GM18873 (cell line): ENCODE results near the gene TMOD3.
"Not testable (repeated sequence)": the region's sequence is repeated elsewhere in the genome, so short reads cannot be mapped to it uniquely, and the experiment has no call there.

ENCODE experiments used
- ATAC-seq: cut with Tn5 transposase; IDR thresholded peaks from one replicate; pipeline ENCODE4 v1.9.1; 2021; ENCODE audit warnings: mild to moderate bottlenecking, moderate library complexity, moderate number of reproducible peaks; ENCODE audit not compliant: unreplicated experiment, low FRiP score

The TMOD3 gene

DNA sequence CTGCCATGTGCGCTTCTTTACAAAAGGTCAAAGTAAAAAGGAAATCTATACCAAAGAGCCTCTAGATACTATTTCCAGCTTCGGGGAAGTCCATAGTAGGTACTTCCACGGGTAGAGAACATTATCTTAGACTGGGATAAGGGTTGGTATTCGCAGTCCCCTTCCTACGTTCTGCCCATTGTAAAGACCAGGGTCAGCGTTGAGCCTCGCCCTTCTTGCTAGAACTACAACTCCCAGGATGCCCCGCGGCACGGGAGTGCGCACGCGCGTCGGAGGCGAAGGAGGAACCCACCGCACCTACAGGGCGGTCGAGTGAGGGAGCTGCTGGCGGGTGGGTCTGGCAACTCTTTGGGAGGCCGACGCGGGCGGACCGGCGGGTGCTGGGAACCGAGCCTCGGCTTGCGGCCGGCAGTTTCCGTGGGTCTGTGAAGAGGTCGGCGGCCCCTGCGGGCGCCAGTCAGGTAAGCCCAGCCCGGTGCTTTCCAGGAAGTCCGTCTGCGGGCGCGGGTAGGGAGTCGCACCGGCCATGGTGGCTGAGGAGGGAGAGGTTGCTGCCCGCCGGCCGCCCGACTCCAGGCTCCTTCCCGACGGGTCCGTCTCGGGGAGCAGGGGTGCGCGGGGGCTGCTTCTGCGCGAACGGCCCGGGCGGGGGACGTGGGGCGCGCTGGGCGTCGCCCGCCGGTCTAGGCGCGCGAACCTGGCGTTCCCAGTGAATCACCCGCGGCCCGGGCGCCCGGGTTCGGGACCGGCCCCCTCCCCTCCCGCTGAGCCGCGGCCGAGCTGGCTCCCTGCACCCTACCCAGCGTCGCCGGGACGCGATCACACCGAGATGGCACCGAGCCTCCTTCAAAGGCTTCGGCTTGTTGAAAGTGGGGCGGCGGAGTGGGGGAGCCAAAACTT is at the start of gene TMOD3:
TSS of gene TMOD3 (plus strand) at position 278 of the 900 bp plus-strand sequence. CDS start 33,232 bp downstream, outside the sequence.
- ATAC-seq, result peak; percentile 83

GRCh38 chr15:51780636-51781035 is 48.8 kb upstream of the TMOD3 start:
- ATAC-seq, result no peak

DNA sequence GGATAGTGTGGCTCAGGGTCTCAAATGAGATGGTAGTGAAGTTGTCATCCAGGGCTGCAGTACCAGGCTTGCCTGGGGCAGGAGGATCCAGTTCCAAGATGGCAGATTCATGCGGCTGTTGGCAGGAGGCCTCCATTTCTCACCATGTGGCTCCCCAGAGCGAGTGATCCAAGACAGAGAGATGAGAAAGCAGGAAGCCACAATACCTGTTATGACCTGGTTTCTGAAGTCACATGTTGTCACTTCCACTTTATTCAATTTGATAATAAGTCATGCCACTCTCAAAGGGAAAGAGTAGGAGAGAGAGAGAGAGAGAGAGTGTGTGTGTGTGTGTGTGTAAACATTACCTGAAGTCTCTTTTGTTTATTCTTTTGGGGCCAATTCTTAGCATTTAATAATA is 47.9 kb upstream of the TMOD3 start:
- ATAC-seq, result no peak

DNA sequence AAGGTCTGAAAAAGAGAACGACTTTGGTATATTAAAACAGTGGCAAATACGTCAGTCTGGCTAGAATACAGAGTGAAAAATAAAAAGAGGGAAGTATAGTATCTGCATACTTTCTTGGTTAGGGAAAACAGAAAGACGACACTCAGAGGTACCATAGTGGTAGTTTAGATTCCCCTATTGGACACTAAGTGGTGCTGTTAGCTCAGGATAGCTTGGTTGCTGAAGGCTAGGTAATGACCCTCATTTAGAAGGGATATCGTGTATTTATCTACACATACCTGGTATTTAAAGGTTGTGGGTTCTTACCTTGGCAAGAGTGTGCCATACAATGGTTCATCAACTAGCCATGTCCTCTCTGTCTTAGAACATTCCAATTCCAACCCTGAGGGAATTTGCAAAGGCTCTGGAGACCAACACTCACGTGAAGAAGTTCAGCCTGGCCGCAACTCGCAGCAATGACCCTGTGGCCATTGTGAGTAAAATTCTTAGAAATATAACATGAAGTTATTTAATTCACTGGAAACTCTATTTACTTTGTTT is 47.0 kb upstream of the TMOD3 start:
- ATAC-seq, result no peak

DNA sequence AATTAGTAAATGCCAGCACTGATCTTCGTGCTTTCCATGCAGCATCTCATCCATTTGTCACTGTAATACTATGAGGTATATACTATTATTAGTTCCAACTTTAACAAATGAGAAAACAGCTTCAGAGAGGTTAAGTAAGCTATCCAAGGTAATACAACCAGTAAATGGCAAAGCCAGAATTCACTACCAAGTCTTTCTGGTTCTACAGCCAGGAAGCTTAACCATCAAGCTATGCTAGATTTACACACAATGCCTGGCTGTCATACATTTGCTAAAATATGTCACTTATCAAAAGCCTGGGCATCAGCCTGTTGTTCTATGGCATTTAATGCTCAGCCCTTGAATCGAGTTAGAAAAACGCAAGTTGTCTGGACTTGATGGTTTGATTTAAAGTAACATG is 45.5 kb upstream of the TMOD3 start:
- ATAC-seq, result no peak

GRCh38 chr15:51787130-51787529 is 42.3 kb upstream of the TMOD3 start:
- ATAC-seq, result not testable (repeated sequence)

DNA sequence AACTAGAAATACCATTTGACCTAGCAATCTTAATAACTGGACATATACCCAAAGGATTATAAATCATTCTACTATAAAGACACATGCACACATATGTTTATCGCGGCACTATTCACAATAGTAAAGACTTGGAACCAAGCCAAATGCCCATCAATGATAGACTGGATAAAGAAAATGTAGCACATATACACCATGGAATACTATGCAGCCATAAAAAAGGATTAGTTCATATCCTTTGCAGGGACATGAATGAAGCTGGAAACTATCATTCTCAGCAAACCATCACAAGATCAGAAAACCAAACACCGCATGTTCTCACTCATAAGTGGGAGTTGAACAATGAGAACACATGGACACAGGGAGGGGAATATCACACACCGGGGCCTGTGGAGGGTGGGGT is 37.0 kb upstream of the TMOD3 start:
- ATAC-seq, result not testable (repeated sequence)

DNA sequence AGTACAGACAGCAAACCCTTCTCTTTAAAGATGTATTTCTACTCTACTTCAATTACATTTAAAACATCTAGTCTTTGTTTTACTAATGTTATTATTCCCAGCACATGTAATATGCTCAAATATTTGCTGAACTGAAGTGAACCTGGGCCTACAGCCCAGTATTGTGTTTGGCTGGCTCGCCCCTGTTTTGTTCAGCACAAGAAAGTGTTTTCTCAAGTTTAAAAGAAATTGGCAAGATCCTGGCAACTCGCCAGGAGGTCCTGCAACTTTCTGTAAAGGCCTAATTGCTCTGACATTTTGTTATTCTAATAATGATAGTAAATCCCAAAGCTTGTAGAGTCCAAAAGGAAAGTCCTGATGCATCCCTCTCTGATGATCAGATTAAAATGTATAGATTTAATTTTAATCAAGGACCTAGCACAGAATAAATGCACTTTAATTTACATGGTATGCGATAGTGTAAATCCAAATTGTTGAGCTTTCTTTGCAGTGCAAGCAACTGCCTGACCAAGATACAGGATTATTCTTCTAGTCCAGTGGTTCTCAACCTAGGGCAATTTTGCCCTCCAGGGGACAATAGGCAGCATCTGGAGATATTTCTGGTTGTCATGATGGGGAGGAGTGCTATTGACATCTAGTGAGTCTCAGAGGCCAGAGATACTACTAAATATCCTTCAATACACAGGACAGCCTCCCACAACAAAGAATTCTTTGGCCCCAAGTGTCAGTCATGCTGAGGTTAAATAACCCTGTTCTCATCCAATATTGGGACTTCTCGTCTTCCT is 35.7 kb upstream of the TMOD3 start:
- no peak for ATAC-seq

DNA sequence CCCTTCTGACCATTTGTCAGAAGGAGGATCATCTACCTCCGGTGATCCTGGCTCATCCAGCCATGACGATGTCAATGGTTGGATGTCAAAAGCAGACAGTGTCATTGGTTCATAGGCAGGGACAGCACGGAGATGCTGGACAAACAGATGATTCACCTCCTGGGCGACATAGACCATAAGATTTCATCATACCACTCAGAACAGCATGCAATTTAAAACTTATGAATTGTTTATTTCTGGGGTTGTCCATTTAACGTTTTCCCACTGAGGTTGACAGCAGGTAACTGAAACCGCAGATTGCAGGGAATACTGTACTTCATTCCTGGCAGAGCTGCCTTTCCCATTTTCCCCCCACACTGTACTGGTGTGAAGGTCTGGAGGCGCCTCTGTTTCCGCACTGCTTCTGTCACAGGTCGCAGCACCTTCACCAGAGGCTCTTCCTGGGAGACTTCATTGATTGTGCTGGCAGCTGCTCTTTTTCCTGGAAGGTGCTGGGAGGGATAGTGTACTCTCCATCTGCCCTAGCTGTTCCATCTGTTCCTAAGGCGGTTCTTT is 32.5 kb upstream of the TMOD3 start:
- ATAC-seq, result no peak

- no peak for ATAC-seq
These were observed 31.2 kb upstream of the TMOD3 start for GRCh38 chr15:51798281-51798680.

DNA sequence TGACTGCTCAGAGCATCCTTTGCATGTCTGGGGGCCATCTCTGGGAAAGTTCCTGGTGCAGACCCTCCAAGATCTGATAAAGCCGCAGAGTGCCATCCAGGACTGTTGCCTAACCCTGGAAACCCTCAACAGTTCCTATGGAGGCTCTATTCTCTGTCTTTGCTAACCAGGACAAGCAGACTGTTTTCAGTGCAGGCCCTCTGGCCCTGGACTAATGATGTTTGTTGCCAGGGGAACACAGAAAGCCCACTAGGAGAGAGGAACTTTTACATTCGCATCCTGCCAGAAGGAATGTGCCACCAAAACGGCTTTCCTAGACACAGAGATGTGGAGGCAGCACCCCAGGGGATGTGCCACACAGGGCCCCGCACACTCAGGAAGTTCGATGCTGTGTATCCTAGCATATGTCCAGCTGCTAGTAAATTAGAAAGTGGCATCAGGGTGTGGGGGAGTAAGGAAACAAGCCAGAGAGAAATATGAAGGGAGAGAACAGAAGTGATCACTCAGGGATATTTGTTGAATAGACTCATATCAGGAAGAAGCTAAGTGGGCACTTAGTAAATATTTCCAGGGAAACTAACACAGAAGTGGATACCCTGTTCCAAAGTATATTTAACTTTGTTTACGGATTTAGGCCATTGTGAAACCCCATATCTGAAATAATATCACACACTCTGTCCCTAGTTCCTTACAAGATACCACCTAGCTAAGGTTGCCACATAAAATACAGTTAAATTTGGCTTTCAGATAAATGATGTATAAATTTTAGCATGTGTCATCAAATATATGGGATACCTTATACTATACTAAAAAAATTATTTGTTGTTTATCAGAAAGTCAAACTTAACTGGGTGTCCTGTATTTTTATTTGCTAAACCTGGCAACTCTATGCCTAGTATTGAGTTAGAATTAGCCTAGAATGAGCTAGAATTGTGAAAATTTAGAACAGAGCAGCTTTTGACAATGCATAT is 29.9 kb upstream of the TMOD3 start:
- no peak for ATAC-seq

GRCh38 chr15:51801391-51801835 is 28.0 kb upstream of the TMOD3 start:
- ATAC-seq, result no peak

- no peak for ATAC-seq
These were observed 26.9 kb upstream of the TMOD3 start for GRCh38 chr15:51802593-51802992.

GRCh38 chr15:51803965-51804364 is 25.5 kb upstream of the TMOD3 start:
- ATAC-seq, result no peak

GRCh38 chr15:51806123-51806522 is 23.3 kb upstream of the TMOD3 start:
- no peak for ATAC-seq

DNA sequence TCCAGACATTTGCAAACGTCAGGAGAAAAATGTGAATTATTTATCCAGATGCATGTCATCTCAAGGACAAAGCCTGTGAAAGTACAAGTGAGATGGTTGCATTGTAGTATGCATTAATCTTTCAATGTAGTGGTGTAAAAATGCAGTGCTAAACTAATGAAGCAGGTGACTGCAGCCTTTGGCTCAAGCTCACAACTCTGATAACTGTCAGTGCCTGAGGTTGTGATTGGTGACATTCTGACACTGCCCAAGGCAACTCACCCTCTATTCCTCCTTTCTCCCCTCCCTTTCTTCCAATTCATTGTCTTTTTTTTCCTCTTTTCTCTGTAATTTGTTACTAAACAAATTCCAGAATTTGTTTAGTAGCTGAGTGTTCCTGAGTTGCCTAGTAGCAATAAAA is 20.0 kb upstream of the TMOD3 start:
- ATAC-seq, result no peak

GRCh38 chr15:51812598-51812997 is 16.9 kb upstream of the TMOD3 start:
- no peak for ATAC-seq

- ATAC-seq, result no peak
These were observed 14.8 kb upstream of the TMOD3 start for GRCh38 chr15:51814606-51815005.

DNA sequence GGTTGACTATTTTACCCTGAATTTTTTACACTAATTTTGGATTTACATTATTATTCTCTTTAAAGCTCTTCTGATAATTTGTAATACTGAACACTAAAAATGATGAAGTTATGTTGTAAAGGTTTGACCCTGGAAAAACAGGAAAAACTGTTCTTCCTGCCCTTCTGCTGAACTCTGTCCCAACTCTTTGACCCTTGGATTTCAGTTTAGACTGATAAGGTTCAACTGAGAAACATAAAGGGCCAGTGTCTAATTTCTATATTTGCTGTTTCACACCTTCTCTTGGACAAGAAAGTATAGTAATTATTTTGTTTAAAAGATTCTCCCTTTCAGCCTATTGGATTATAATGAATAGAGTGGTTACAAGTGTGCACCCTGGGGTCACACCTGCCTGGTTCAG is 12.8 kb upstream of the TMOD3 start:
- ATAC-seq, result no peak

DNA sequence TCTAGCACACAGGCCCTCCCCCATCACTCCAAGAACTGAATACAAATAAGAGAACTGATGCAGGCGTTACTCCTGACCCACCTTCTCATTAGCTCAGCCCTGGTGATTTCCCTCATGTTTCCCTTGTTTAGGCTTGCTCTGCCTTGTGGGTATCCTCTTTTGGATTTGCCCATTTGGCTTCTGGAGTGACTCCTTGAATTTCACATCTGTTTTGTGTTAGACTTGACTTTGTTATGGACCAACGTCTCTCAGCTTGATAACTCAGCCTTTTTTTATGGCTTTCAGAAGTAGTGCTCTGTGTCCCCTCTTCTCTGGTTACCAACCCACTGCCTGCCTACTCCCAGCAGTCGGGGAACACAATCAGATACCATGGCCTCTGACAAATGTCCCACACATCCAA is 11.3 kb upstream of the TMOD3 start:
- no peak for ATAC-seq
